Activated T-helper 1 cell treated with anti-CD3 and anti-CD28 coated beads, Interleukin-2, amount 50 U/mL, for 16 hours (primary cell): ENCODE measurements around the gene SINHCAF.
"Not testable (repeated sequence)": the region's sequence is repeated elsewhere in the genome, so short reads cannot be mapped to it uniquely, and the experiment has no call there.

Experiments
- DNase-seq, 2 donors: peaks; one replicate each; pipeline ENCODE4 v3.0.0-alpha.2; 2020; ENCODE audit warnings: low read depth in 1 of 2, low spot score in 1 of 2

Gene SINHCAF, protein sequence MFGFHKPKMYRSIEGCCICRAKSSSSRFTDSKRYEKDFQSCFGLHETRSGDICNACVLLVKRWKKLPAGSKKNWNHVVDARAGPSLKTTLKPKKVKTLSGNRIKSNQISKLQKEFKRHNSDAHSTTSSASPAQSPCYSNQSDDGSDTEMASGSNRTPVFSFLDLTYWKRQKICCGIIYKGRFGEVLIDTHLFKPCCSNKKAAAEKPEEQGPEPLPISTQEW

GRCh38 chr12:31325877-31326631 is at the start of gene SINHCAF:
Gene SINHCAF, minus strand, starts transcription at chr12:31326150. Its CDS starts 27,946 bp downstream, at chr12:31298204.
- DNase-seq, result peak; percentile 98 to 99

GRCh38 chr12:31375422-31375821 is 49.5 kb upstream of the SINHCAF start:
- DNase-seq, result not testable (repeated sequence)

- DNase-seq, result no peak
Observed at GRCh38 chr12:31371256-31371620, 45.3 kb upstream of the SINHCAF start.

GRCh38 chr12:31370531-31371255 is 44.7 kb upstream of the SINHCAF start:
- no peak for DNase-seq

- DNase-seq, result no peak
Observed at GRCh38 chr12:31369712-31370521, 44.0 kb upstream of the SINHCAF start.

DNA sequence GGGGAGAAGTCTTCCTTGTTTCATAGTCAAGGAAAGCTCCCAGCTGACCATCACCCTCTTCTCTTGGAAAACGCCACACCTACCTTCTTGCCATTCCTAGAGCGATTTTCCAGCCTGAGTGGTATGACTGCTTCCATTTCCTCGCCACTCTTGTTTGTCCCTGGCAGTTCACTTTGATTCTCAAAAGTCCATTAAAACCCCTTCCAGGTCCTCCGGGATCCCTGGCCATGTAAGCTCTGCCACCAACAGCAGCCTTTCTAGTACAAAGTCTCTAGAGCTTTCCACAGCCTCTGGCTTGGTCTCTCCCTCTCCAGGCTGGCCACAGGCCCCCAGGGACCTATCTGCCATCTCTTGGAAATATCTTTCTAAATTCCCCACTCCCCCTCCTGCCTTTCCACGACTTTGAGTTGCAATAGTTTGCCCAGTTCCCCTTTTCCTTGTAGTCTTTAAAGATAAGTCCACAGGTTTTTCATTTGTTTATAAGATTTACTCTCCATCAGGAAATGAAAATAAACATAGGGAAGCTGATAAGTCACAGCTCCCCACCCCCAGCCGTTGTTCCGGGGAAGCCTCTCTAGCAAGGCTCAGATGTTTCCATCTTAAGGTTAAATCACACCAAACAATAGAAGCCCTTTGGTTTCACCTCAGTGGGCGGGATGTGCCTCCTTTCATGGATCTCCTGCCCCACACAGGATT is 42.9 kb upstream of the SINHCAF start:
- DNase-seq, result no peak

GRCh38 chr12:31366104-31366621 is 40.2 kb upstream of the SINHCAF start:
- no peak for DNase-seq

- DNase-seq, result no peak
Observed at GRCh38 chr12:31363831-31364230, 37.9 kb upstream of the SINHCAF start.

DNA sequence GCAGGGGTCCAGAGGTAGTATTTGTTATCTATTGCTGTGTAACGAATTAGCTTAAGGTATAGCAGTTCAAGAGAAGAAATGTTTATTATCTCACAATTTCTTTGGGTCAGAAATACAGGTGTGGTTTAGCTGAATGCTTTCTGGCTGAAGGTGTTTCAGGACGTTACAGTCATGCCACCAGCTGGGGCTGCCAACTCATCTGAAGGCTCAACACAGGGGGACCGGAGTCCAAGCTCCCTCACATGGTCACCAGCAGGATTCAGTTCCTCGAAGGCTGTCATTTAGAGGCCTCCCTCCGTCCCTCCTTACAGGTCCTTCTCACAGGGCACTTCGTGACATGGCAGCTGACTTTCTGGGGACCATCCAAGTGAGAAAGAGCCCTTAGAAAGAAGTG is 37.5 kb upstream of the SINHCAF start:
- DNase-seq, result no peak

DNA sequence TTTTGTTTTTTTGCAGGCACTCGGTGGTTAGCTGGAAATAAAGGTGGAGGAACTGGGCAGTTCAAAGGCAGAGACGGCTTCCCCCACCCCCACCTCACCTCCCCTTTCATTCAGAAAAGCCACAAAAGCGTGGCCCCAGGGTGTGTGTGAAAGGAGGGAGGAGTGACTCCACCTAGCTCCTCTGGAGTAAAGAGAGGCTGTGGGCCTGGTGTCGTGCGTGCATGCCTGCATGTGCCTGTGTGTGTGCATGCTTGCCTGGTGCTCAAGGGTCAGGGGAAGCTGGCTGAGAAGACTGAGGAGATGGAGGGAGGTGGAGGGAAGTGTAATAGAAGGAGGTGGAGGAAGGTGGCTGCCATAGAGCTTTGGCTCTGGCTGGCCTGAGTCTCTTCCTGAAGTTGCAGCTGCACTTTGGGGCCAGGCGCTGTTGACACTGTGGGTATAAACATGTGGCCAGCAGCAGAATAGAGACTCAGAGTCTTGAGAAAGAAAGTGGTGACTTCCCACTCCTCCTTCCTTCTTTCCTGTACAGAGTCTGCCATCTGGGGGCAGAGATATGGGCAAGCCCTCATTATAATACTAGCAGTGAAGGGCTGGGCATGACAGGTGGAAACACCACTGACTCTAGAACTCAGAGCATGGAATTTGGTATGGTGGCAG is 36.9 kb upstream of the SINHCAF start:
- DNase-seq, result no peak

DNA sequence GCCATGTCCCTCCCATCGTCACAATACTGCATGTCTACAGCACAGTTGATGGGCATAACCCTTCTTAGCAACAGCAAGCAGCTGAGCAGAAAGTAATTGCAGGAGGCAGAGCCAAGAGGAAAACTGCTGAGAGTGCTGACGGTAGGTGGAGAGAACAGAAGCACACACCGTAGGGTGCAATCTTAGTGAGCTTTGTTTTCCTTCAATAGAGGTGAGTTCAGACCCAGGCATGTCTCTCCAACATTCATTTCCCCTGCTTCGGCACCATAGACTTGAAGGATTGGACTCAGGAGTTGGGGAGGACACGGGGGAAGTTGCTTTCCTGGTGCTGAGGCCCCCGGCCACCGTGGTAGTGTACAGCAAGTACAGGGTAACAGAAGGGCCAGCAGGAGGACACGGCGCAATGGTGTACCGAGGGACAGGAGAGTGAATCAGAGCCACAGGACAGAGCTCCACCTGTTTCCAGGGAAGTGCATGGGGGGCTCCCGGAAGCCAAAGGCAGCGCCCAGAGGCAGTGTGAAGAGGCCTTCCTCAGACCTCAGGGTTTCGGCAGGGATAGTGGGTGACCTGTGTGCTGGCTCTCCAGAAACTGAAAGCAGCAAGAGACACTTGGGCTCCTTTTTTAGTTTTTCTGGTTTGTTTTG is 36.3 kb upstream of the SINHCAF start:
- no peak for DNase-seq

DNA sequence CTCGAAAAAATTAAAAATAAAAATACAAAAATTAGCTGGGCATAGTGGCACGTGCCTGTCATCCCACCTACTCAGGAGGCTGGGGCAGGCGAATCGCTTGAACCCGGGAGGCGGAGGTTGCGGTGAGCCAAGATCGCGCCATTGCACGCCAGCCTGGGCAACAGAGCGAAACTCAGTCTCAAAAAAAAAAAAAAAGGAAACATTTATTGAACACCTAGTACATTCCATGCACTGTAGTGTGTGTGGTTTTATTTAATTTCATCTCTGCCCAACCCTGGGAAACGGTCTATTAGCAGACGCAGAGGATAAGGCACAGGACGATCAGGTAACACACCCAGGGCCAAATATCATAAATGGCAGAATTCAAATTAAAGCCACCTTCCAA is 35.8 kb upstream of the SINHCAF start:
- DNase-seq, result no peak

GRCh38 chr12:31355747-31356107 is 29.8 kb upstream of the SINHCAF start:
- no peak for DNase-seq

DNA sequence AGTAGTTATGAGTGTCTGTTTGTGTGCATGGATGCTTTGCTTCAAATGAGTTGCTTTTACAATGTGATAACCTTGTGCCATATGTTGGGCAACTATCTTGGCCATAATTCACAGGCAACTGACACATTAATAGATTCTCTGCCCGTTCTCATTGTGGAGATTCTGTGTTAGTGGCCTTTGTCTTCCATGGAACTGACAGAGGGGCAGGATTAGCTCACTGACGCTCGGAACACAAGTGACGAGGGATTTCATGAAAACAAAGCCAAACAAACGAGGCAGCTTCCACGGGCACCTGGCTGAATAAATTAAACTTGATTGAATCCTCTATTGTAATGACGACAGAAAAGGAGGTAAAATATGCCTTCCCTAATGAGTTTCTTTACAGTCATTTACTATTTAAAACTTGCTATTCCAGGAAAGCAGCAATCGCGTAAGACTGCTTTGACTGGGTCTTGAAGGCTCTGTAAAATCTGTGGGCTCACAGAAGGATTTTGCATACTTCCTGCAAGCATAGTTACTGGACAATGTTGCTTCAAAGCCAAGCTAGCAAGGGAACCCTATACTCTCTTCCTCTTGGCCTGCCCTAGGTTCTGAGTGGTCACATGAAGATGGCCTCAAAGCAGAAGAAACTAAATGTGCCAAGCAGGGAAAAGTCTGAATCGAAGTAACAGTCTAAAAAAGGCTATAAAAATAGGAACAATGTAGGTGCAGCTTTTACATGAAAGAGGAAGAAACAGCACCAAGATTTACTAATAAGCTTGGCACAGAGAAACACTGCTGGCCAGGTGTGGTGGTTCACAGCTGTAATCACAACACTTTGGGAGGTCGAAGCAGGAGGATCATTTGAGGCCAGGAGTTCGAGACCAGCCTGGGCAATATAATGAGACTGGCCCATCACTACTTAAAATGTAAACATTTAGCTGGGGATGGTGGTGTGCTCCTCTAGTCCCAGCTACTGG is 28.1 kb upstream of the SINHCAF start:
- DNase-seq, result no peak

GRCh38 chr12:31346267-31346666 is 20.3 kb upstream of the SINHCAF start:
- DNase-seq, result no peak

DNA sequence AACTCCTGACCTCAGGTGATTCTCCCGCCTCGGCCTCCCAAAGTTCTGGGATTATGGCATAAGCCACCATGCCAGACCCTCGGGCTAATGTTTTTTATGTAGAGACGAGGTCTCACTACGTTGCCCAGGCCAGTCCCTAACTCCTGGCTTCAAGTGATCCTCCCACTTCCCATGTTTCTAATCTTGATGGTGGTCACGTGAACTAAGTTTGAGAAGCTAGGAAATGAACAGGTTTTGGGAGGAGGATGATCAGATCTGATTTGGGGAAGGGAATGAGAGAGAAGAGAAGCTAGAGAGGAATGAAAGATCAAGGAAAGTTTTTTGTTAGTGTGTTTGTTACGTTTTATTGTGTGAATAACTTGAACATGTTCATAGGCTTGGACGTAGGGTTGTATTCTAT is 17.2 kb upstream of the SINHCAF start:
- no peak for DNase-seq

DNA sequence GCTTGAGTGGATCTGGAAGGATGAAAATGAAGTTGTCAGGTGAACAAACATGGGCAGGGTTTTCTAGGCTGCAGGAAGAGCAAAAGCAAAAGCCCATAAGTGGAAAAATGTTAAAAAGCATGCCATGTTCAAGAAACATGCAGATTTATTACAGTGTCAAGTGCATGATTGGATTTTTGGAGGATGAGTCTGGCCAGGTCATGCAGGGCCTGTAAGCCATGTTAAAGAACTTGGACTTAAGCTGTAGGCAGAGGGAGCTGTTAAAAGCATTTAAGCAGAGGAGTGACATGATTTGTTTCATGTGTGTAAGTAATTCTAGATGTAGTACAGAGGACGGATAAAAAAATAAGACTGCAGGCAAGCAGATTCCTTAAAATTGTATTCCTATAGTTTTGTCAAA is 16.3 kb upstream of the SINHCAF start:
- no peak for DNase-seq

DNA sequence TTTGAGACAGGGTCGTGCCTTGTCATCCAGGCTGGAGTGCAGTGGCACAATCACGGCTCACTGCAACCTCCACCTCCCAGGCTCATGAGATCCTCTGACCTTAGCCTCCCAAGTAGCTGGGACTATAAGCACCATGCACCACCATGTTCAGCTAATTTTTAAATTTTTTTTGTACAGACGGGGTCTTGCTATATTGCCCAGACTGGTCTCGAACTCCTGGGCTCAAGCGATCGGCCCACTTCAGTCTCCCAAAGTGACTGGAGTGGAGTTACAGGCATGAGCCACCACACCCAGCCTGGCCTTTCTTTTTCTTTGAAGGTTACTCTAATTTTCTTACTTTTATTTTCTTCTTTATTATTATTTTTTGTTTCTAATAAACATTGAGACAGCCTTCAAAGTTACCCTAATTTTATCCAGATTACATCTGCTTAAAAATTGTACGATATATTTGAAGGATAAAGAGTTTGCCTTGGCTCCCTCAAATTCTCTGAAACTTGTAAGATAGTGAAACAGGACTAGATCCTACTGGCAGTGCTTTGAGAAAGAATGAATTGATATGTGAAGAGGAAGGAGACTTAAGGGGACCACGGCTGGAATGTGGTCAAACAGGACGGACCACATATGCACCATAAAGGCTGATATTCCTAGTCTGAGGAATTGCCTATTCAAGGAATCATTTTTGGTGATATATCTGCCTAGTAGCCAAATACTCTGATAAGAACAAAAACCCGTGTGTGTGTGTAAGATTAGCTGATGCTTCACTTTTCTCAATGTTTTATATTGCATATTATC is 14.1 kb upstream of the SINHCAF start:
- no peak for DNase-seq
